HTERT RPE-1 (cell line): ENCODE measurements around the gene TACSTD2.
"Not testable (repeated sequence)": the region's sequence is repeated elsewhere in the genome, so short reads cannot be mapped to it uniquely, and the experiment has no call there.

Experiments
- in situ Hi-C: fragments of 300-500 bp; cut with MboI; formaldehyde crosslinking; loops from 4 replicates; pipeline ENCODE4 v1.14.3; 2020; ENCODE audit warnings: low sequenced_read_pairs

The TACSTD2 gene

GRCh38 chr1:58588396-58588795 lies 11.3 kb upstream of the TACSTD2 start:
- in situ Hi-C loops: no loop called here

DNA sequence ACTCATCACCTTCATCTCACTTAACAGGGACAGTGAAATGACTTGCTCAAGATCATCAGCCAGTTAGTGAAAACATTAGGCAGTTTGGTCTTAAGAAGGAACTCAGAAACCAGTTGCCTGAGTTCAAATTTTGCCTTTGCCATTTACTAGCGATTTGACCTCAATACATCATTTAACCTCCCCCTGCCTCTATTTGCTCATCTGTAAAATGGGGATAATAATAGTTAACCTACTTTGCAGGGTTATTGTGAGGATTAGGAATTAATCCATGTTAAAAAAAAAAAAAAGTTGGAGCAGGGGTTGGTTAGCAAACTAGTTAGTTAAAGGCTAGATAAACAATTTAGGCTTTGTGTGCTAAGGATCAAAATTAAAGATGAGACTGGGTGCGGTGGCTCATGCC lies 10.6 kb upstream of the TACSTD2 start:
- in situ Hi-C loops: no loop called here

DNA sequence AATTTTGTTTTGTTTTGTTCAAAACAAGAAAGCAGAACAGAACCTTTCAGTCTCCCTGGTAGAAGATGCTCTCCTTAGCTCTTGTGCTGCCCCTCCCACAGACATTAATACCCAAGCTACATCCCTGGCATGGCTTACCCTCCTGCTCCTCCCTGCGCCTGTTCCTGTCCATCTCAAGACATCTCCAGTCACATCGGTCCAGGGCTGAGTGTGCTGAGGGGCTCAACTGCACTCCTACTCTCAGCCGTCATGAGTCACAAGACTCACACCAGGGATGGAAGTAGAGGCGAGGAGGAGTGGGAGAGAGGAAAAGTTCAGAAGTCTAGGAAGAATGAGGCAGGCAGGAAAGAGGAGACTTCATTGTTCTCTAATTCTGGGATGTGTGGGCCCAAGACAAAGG lies 9.2 kb upstream of the TACSTD2 start:
- in situ Hi-C loops: no loop called here

DNA sequence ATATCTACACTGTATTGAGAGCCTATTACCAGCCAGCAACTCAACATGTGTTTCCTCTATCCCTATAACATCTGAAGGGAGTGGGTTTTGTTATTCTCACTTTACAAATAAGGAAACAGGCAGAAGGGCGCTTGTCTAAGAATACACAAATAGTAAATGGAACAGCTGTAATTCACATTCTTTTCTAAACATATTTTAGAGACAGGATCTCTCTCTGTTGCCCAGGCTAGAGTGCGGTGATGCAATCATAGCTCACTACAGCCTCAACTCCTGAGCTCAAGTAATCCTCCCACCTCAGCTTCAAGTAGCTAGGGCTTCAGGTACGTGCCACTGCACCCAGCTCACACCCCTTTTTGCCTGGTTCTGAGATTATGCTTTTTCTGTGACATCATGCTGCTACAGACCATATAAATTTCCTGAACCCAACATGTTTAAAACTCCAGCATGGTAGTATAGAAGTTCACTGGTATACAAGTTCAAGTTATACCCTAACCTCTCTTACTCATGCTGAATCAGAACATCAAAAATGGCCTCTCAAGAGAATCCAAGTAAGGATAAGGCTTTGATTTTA lies 8.6 kb upstream of the TACSTD2 start:
- in situ Hi-C loops: no loop called here

DNA sequence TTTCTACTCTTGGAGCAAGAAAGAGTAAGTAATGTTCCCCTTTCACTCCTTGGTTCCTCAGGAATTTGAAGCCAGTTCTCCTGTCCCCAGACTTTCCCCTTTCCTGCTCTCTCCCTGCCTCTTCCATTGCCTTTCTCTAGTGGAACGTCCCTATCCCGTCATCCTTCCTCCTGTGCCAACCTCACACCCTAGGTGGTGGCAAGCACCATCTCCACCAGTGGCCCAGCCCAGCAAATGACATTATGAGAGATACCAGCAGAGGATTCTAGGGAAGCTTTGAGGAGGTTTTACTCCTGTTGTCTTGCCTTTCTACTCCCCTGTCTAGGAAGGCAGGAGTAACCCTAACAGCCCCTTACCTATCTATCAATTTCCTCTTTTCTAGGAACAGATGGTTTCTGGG lies 8.1 kb upstream of the TACSTD2 start:
- in situ Hi-C loops: no loop called here

DNA sequence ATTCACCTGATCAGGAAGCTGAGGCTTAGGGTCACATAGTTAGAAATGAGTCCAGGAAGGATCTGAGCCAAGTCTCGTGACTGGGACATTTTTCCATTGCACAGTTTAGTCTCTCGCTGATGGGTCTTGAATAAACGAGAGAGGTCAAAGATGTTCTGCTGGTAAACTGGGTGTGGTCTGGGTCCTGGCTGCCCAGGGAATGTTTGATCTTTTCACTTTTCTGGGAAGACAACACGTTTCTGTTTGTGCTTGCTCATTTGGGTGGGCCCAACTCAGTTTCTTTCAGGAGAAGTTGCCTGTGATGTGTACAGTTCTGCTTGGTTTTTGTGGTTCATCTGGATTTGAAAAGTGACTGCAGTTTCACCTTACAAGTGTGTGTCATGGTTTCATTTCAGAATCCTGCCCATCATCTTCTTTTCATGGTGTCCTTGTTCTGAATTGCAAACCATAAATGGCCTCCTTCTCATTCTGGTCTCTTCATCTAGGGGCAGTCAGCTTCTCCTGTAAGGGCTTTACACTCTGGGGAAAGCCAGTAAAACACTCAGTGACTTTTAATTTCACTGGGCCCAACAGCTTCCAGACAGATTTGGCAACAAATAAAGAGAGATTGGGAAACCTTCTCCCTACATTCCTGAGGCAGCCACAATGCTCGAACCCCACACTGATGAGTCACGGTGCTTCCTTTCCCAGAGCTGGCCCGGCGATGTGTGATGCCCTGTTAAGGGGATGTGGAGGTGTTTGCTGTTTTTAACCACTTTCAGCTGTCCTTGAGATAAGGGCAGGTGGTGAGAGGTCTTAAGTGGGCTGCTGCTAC lies 7.2 kb upstream of the TACSTD2 start:
- in situ Hi-C loops: no loop called here

DNA sequence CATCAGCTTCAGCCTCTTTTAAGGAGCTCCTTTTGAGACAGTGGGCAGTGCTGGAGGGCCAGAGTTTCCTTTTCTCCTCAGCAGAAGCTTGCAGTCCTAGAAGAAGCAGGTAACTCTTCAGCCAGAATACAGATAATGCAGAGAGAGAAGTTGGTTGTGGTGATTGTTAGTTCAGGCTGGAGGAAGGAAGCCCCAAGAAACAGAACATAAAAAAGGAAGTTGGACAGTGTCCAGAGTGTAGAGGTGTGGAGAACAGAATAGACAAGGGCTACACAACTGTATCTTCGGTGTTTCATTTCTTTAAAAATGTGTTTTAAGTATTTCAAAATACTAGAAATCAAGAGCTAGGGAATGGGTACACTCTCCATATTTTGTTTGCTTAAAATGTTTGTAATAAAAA lies 6.4 kb upstream of the TACSTD2 start:
- in situ Hi-C loops: no loop called here

DNA sequence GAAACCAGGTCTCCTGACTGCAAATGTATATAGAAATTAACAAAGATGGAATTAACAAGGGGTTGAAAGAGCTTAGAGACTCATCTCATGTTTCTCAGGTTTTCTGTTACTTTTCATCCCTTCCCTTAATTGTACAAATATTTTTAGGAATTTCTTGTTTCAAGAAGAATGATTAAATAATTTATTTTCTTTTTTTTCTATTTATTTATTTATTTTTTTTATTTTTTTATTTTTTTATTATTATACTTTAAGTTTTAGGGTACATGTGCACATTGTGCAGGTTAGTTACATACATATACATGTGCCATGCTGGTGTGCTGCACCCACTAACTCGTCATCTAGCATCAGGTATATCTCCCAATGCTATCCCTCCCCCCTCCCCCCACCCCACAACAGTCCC lies 5.1 kb upstream of the TACSTD2 start:
- in situ Hi-C loops: not testable (repeated sequence)

DNA sequence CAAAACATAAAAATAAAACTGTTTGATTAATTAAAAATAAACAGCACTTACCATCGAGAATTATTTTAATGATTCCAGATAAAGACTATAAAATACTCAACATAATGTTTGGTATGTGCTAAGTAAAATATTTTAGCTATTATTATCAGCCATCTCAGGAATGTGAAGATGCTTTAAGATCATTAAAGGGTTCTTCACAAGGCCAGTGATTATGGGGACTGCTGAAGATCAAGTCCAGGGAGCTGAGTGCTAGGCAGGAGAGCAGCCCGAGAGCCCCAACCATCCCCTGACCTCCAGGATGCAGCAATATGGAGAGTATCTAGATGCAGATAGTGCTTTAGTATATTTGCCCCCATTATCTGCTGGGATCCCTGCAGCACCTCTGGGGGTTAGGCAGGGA lies 4.6 kb upstream of the TACSTD2 start:
- in situ Hi-C loops: no loop called here

- in situ Hi-C loops: no loop called here
Measured at GRCh38 chr1:58580186-58580585, 3.1 kb upstream of the TACSTD2 start.

GRCh38 chr1:58577654-58578030 lies 590 bp upstream of the TACSTD2 start:
- in situ Hi-C loops: no loop called here

DNA sequence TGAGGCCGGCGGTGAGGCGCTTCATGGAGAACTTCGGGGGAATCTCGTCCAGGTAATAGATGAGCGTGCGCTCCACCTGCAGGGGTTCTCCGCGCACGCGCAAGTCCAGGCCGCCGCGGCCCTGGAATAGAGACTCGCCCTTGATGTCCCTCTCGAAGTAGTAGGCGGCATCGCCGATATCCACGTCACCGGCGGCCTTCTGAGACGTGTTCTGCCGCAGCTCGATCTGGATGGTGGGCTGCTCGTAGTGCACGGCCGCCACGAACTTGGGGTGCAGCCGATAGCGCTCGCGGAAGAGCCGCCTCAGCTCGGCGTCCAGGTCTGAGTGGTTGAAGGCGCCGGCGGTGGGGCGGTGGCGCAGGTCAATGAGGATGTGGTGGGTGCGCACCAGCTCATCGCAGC lies 726 bp downstream of the TACSTD2 start:
- in situ Hi-C loops: no loop called here

DNA sequence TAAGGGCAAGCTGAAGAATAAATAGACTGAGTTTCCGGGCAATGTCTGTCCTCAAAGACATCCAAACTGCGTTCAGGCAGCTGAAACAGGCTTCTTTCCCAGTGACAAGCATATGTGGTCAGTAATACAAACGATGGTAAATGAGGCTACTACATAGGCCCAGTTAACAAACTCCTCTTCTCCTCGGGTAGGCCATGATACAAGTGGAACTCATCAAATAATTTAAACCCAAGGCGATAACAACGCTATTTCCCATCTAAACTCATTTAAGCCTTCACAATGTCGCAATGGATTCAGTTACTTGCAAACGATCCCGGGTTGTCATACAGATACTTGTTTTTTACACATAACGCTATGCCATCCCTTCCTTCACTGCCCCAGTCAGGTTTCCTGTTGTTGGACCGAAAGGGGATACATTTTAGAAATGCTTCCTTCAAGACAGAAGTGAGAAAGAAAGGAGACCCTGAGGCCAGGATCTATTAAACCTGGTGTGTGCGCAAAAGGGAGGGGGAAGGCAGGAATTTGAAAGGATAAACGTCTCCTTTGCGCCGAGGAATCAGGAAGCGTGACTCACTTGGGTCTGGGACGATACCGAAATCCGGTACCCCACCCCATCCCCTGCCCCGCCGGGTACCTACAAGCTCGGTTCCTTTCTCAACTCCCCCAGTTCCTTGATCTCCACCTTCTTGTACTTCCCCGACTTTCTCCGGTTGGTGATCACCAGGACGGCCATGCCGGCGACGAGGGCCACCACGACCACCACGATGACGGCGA lies 1.3 kb downstream of the TACSTD2 start:
- in situ Hi-C loops: no loop called here

DNA sequence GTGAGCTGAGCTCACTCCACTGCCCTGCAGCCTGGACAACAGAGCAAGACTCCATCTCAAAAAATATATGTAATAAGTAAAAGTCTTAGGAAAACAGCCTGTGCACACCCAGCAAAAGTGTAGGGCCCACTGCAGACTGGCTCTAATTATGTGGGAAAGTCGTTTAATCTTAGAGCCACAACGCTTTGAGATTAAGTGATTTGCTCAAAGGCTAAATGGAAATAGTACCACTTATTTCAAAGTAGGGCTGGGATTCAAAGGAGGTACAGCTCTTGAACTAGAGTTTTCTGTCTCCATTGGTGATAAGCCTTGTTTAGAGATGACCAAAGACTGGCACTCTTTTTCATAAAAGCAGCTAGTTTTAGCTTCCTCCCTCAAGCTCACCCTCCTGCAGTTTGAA lies 2.2 kb downstream of the TACSTD2 start:
- in situ Hi-C loops: no loop called here

DNA sequence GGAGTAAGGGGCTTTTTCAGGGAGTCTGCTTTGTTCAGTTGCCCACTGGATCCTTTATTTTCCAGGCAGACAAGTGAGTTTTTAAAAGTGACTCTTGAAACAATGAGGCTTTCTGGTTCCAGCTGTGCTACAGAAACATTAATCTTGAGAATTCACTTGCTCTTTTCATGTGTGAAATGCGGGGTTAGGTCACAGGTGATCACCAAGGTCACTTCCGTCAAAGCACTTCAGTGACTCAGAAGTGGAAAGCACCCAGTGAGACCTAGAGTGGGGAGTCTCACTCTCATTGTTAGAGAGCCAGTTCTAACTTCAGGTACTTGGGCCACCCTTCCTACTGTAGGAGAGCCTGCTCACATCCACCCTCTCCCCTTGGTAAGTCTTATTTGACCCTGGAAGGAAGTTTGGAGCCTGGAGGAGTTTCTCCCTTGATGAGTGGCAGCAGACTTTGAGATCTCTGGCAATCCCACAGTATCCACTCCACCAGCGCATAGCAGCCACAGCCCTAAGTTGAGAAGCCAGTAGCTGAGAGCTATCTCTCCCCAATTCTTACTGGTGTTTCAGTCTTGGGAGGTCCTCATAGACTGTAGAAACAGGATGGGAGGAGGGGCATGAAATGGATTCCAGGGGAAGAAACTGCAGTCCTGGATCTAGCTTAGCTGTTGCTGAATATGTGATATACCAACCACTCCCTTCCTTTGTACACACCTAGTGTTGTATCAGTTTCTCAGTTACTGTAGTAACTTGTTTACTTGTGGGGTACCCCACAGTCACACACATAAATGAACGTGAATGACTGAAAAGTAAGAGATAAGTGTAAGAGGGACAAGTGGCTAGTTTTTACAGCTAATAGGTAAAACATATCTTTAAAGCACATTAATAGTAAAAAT lies 3.1 kb downstream of the TACSTD2 start:
- in situ Hi-C loops: no loop called here

- in situ Hi-C loops: no loop called here
Measured at GRCh38 chr1:58573138-58573537, 3.9 kb downstream of the TACSTD2 start.

- in situ Hi-C loops: no loop called here
Measured at GRCh38 chr1:58572690-58573089, 4.4 kb downstream of the TACSTD2 start.

DNA sequence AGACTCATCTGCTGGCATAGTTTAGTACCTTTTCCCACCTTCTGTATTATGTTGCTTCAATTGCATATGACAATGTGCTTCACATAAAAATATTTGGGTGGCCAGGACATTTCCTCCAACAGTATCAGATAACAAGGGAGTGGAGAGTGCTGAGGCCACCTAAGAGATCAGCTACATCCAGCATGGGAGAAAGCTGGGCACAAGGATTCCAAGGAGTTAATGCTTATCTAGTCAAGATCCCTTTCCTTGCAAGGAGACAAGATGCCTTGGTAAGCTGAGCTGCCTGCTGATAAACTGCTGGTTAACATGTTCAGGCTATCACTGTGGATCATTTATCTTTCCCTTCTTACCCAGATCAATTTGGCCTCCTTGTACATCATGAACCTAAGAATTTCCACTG lies 5.4 kb downstream of the TACSTD2 start:
- in situ Hi-C loops: no loop called here

DNA sequence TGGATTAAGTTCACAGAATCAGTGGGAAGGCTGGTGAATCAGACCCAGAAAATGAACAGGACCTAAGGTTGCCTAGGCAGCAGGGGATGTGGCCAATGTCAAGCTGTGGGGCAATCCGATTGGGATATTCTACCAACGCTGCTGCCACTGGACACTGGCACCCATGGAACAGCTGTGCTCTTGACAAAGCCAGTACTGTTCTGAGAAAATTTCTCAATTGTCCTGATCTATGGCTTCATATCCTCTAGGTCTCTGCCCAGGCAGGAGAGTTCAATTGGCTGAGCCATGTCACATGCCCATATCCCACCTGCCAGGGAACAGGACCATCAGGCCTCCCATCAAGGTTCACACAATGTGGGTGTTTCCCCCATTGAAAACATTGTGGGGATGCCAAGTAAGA lies 6.2 kb downstream of the TACSTD2 start:
- in situ Hi-C loops: no loop called here

DNA sequence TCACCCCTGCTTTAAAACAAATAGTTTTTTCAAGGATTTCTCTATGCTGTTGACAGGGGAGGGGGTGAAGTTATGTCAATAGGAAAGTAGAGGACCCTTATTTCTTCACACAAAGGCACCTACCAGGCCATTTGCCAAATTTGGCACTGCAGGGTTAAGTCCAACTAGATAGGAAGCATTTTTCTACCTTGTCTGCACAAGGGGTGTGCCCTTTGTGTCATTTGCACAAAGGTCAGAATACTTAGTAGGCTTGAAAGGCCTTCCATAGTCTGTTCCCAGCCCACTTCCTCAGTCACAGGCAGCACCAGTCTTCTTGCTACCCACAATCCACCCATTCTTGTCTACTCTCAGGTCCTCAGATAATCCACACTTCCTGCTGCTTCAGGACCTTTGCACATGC lies 7.0 kb downstream of the TACSTD2 start:
- in situ Hi-C loops: no loop called here

DNA sequence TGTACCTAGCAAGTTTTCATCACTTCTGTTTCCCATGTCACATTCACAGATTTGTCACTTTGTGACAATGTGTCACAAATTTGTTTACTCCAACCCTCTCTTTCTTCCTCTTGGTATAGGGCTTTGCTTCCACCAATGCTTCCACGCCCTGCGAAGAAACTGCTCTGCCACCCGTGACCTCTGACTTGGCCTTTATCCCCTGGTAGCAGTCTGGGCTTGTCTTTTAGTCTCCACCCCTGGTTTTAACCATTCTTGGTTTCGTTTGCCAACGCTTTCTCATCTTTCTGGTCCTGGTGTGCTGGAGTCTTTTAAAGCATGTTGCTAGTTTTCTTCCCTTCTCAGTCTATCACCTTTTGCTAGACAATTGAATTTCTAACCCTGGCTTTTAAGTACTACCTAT lies 8.1 kb downstream of the TACSTD2 start:
- in situ Hi-C loops: no loop called here
